H1 (cell line): ENCODE data around the gene GPSM1. TPM values are rescaled to one million over a fixed set of nuclear protein-coding genes. Genes with fewer than 3 reads are reported as not detected.

Experiments used
- CTCF ChIA-PET: fragments of 300-600 bp; sonication (Branson Sonifier 250); formaldehyde crosslinking; loops from one replicate; lab custom pipeline; 2021; ENCODE audit not compliant: partially characterized antibody; lab: Charles Lee
- POLR2A ChIA-PET: fragments of 300-600 bp; sonication (Branson Sonifier 250); formaldehyde crosslinking; loops from one replicate; lab custom pipeline; 2021; ENCODE audit warnings: inconsistent platforms; ENCODE audit not compliant: partially characterized antibody; lab: Charles Lee
- DNase-seq, 2 experiments: peaks; one replicate each; pipeline versions ENCODE4 v3.0.0 to v3.0.0-alpha.2; 2010 to 2022; ENCODE audit warnings: low spot score in 2 of 2, low read depth in 1 of 2, mixed read lengths in 1 of 2
- FAIRE-seq: peaks from 2 replicates; lab custom pipeline; 2011; peaks lifted over from hg19 to GRCh38; lab: Jason Lieb, UNC
- H2AFZ ChIP-seq: 2 replicates; pipeline ENCODE4 v1.8.1; 2012; ENCODE audit warnings: low read length, inconsistent platforms
- H2AK5ac ChIP-seq: 2 replicates; pipeline ENCODE4 v1.6.1; 2013; ENCODE audit warnings: low read depth, low read length
- H2BK120ac ChIP-seq: replicated peaks from 2 replicates; pipeline ENCODE3; 2013; ENCODE audit warnings: low read depth, low read length, inconsistent platforms
- H2BK12ac ChIP-seq: 2 replicates; pipeline ENCODE4 v1.6.1; 2013; ENCODE audit warnings: low read depth, low read length
- H2BK15ac ChIP-seq: 2 replicates; pipeline ENCODE4 v1.6.1; 2013; ENCODE audit warnings: low read length
- H2BK20ac ChIP-seq: 2 replicates; pipeline ENCODE4 v1.6.1; 2013; ENCODE audit warnings: low read length
- H2BK5ac ChIP-seq: 2 replicates; pipeline ENCODE4 v1.6.1; 2013; ENCODE audit warnings: low read depth, low read length
- H3K14ac ChIP-seq: 2 replicates; pipeline ENCODE4 v1.6.1; 2013; ENCODE audit warnings: inconsistent platforms; ENCODE audit not compliant: insufficient read length
- H3K18ac ChIP-seq: 2 replicates; pipeline ENCODE4 v1.6.1; 2013; ENCODE audit warnings: low read length; ENCODE audit errors: extremely low read depth
- H3K23ac ChIP-seq: 2 replicates; pipeline ENCODE4 v1.6.1; 2013; ENCODE audit warnings: inconsistent platforms; ENCODE audit not compliant: insufficient read length
- H3K23me2 ChIP-seq: 2 replicates; pipeline ENCODE4 v1.6.1; 2013; ENCODE audit warnings: low read depth, low read length
- H3K27ac ChIP-seq: 2 replicates; pipeline ENCODE4 v1.6.1; 2011; ENCODE audit warnings: low read depth, low read length, inconsistent platforms
- H3K27me3 ChIP-seq, 4 experiments: replicated peaks in 1 of 4; 1 replicate in 1 of 4; 2 replicates in 3 of 4; pipeline versions ENCODE4 v1.6.1 to v1.8.1; 2011 to 2013; ENCODE audit warnings: low read length in 3 of 4, mild to moderate bottlenecking in 3 of 4, inconsistent platforms in 2 of 4, mixed read lengths in 2 of 4, moderate library complexity in 1 of 4; ENCODE audit not compliant: control insufficient read depth in 3 of 4, insufficient read depth in 3 of 4; ENCODE audit errors: extremely low read depth in 1 of 4
- H3K36me3 ChIP-seq, 4 experiments: 2 replicates each; pipeline versions ENCODE4 v1.6.1 to v1.8.1; 2011 to 2013; ENCODE audit warnings: mild to moderate bottlenecking in 4 of 4, low read length in 3 of 4, moderate library complexity in 2 of 4, control low read depth in 1 of 4, inconsistent platforms in 1 of 4; ENCODE audit not compliant: insufficient read depth in 4 of 4, control insufficient read depth in 2 of 4
- H3K4ac ChIP-seq: replicated peaks from 2 replicates; pipeline ENCODE3; 2013; ENCODE audit warnings: low read length, low read depth, mixed read lengths, inconsistent platforms; ENCODE audit not compliant: insufficient read length
- H3K4me1 ChIP-seq, 4 experiments: replicated peaks in 1 of 4; 1 replicate in 1 of 4; 2 replicates in 3 of 4; pipeline versions ENCODE4 v1.6.1 to v1.8.1; 2011 to 2013; ENCODE audit warnings: low read length in 3 of 4, inconsistent platforms in 2 of 4, mixed read lengths in 1 of 4; ENCODE audit not compliant: insufficient read depth in 4 of 4, control insufficient read depth in 3 of 4
- H3K4me2 ChIP-seq, 2 experiments: 2 replicates each; pipeline versions ENCODE4 v1.6.1 to v1.8.1; 2011 to 2013; ENCODE audit warnings: low read depth in 2 of 2, low read length in 2 of 2, control low read depth in 1 of 2, inconsistent platforms in 1 of 2, mild to moderate bottlenecking in 1 of 2; ENCODE audit not compliant: insufficient read depth in 1 of 2
- H3K4me3 ChIP-seq, 4 experiments: fragments of 200-600, 300-600 bp in 1 of 4; sonication (generic), shearing (Covaris generic), sonication (Bioruptor Twin) in 1 of 4; 2 replicates each; pipeline versions ENCODE4 v1.5.1 to v1.8.1; 2011 to 2016; ENCODE audit warnings: low read length in 4 of 4, low read depth in 3 of 4, control low read depth in 2 of 4, inconsistent platforms in 2 of 4, mild to moderate bottlenecking in 2 of 4, mixed read lengths in 1 of 4, moderate library complexity in 1 of 4; ENCODE audit not compliant: insufficient read depth in 2 of 4; ENCODE audit errors: extremely low read depth in 1 of 4
- H3K56ac ChIP-seq: replicated peaks from 2 replicates; pipeline ENCODE3; 2013; ENCODE audit warnings: low read depth, mild to moderate bottlenecking, mixed read lengths, low read length, inconsistent platforms; ENCODE audit not compliant: insufficient read length
- H3K79me1 ChIP-seq: 2 replicates; pipeline ENCODE4 v1.6.1; 2013; ENCODE audit warnings: low read depth, low read length, control low read depth
- H3K79me2 ChIP-seq, 2 experiments: 2 replicates each; pipeline versions ENCODE4 v1.6.1 to v1.8.1; 2012 to 2013; ENCODE audit warnings: low read length in 2 of 2, mild to moderate bottlenecking in 2 of 2, inconsistent platforms in 1 of 2; ENCODE audit not compliant: insufficient read depth in 2 of 2, control insufficient read depth in 1 of 2
- H3K9ac ChIP-seq, 4 experiments: replicated peaks in 1 of 4; 1 replicate in 1 of 4; 2 replicates in 3 of 4; pipeline versions ENCODE4 v1.6.1 to v1.8.1; 2011 to 2013; ENCODE audit warnings: low read depth in 3 of 4, low read length in 3 of 4, control low read depth in 2 of 4, mild to moderate bottlenecking in 2 of 4, moderate library complexity in 2 of 4, inconsistent platforms in 1 of 4; ENCODE audit errors: extremely low read depth in 1 of 4
- H3K9me3 ChIP-seq, 2 experiments: 2 replicates each; pipeline versions ENCODE4 v1.6.1 to v1.8.1; 2012 to 2013; ENCODE audit warnings: mild to moderate bottlenecking in 2 of 2, moderate library complexity in 2 of 2, control low read depth in 1 of 2, inconsistent platforms in 1 of 2, low read depth in 1 of 2, low read length in 1 of 2, mixed read lengths in 1 of 2; ENCODE audit not compliant: insufficient read depth in 2 of 2
- H4K20me1 ChIP-seq, 2 experiments: replicated peaks in 1 of 2; 2 replicates each; pipeline versions ENCODE3 to v1.8.1; 2011 to 2013; ENCODE audit warnings: inconsistent platforms in 2 of 2, low read length in 2 of 2, mild to moderate bottlenecking in 1 of 2; ENCODE audit not compliant: insufficient read depth in 2 of 2, control insufficient read depth in 1 of 2
- H4K5ac ChIP-seq: 2 replicates; pipeline ENCODE4 v1.6.1; 2013; ENCODE audit warnings: low read length, low read depth, mixed read lengths, inconsistent platforms; ENCODE audit not compliant: insufficient read length
- H4K8ac ChIP-seq: 2 replicates; pipeline ENCODE4 v1.8.0; 2013; ENCODE audit warnings: mild to moderate bottlenecking, moderate library complexity, low read length, inconsistent platforms; ENCODE audit not compliant: insufficient read depth; ENCODE audit errors: extremely low read depth
- H4K91ac ChIP-seq: replicated peaks from 2 replicates; pipeline ENCODE3; 2013; ENCODE audit warnings: low read length, mixed read lengths, inconsistent platforms; ENCODE audit not compliant: insufficient read length
- JUND ChIP-seq: IDR thresholded peaks from 2 replicates; pipeline ENCODE4 v1.6.1; 2011; ENCODE audit warnings: mild to moderate bottlenecking, improper control_type of control experiment, low read length
- KDM4A ChIP-seq: IDR thresholded peaks from one replicate; pipeline ENCODE4 v1.7.1; 2012; ENCODE audit warnings: low read depth, mild to moderate bottlenecking, moderate library complexity, low read length, inconsistent platforms; ENCODE audit not compliant: severe bottlenecking
- POLR2A ChIP-seq, 2 experiments: IDR thresholded peaks; 1 replicate in 1 of 2; 2 replicates in 1 of 2; pipeline ENCODE4 v1.6.1; 2011; ENCODE audit warnings: low read depth in 2 of 2, low read length in 2 of 2, mild to moderate bottlenecking in 2 of 2; ENCODE audit errors: control extremely low read depth in 1 of 2
- RAD21 ChIP-seq, 2 experiments: IDR thresholded peaks in 1 of 2; conservative IDR thresholded peaks in 1 of 2; 2 replicates each; pipeline ENCODE4 v1.6.1; 2011; ENCODE audit warnings: low read depth in 2 of 2, low read length in 2 of 2, improper control_type of control experiment in 1 of 2, inconsistent platforms in 1 of 2, mild to moderate bottlenecking in 1 of 2, moderate library complexity in 1 of 2
- TAF7 ChIP-seq: optimal IDR thresholded peaks from 2 replicates; pipeline ENCODE3; 2011; ENCODE audit warnings: low read depth, mild to moderate bottlenecking, inconsistent platforms, low read length, moderate library complexity, borderline replicate concordance
- WGBS, 2 experiments: shearing (Covaris generic) in 1 of 2; methylation state at CpG; one replicate each; pipeline versions ENCODE4 v1.1.6 to v1.1.7; 2013 to 2015; ENCODE audit warnings: low lambda C conversion rate in 2 of 2, mixed read lengths in 2 of 2, inconsistent platforms in 1 of 2, low coverage in 1 of 2, missing lambda C conversion rate in 1 of 2; ENCODE audit not compliant: insufficient replicate concordance in 2 of 2, insufficient coverage in 1 of 2, insufficient read length in 1 of 2; ENCODE audit errors: extremely low coverage in 1 of 2, missing lambda C conversion rate in 1 of 2; 5-methylcytosine and 5-hydroxymethylcytosine counted together
- polyA plus RNA-seq, 7 experiments: library from polyadenylated mRNA; depleted of rRNA in 3 of 7; stranded (reverse) in 5 of 7; unstranded in 2 of 7; fragments of >200 nt in 5 of 7; fragments of 200-250 nt in 2 of 7; gene quantifications; 1 replicate in 5 of 7; 2 replicates in 1 of 7; 4 replicates in 1 of 7; pipeline versions ENCODE4 v1.2.1 to v1.2.3, GENCODE V29; 2011 to 2013; ENCODE audit warnings: missing spikeins in 2 of 7, mixed read lengths in 2 of 7
- total RNA-seq: library from RNA; stranded (reverse); fragmentation: NEBNext Ultra II Directional; extraction: Animal tissue kit (Norgen Biotek cat#: 25700); gene quantifications from 2 replicates; pipeline ENCODE4 v1.2.1, GENCODE V29; 2021

The GPSM1 gene
- total and polyA plus RNA-seq, 2 of the 8 experiments (the other 6 are each of a cell fraction or from before 2014, with no cell fraction given): 12.8 to 18.0 TPM

- FAIRE-seq (no peak), DNase-seq (no peak)
- Histone ChIP-seq H3K56ac (no peak overlapping the region), H3K27ac (no peak overlapping the region), H4K20me1 (no peaks in the 10 kb centered on the region), H3K23me2 (peaks cover 2% of the 10 kb centered on the region; the same call in 1 of the 2 replicates), H2AFZ (no peak overlapping the region), H3K4ac (no peak overlapping the region), H2BK20ac (no peak overlapping the region), H2BK5ac (no peak overlapping the region), H3K79me2 (no peaks in the 10 kb centered on the region), H3K9me3 (peaks cover 13 to 19% of the 10 kb centered on the region in 2 experiments), H4K8ac (peak overlapping the region; percentile 18; the same call in 1 of the 2 replicates), H3K36me3 (no peaks in the 10 kb centered on the region), H3K9ac (no peak overlapping the region), H3K4me1 (no peaks in the 10 kb centered on the region), H3K4me3 (no peak overlapping the region), H3K14ac (no peak overlapping the region), H3K4me2 (no peak overlapping the region), H2BK15ac (no peak overlapping the region), H3K23ac (no peak overlapping the region), H2BK12ac (no peak overlapping the region), H3K79me1 (no peaks in the 10 kb centered on the region), H4K91ac (no peak overlapping the region), H4K5ac (no peak overlapping the region), H2AK5ac (no peak overlapping the region), H2BK120ac (no peak overlapping the region), H3K27me3 (no peaks in the 10 kb centered on the region), H3K18ac (no peak overlapping the region)
- 94% methylated on average over 8 of the region's 16 CpGs; no CpG with 5 or more reads in 1 of the 2 experiments for WGBS, 2 experiments
- CTCF ChIA-PET: interaction anchor here (1.5 kb wide), 1 partner anchor 22 kb away, joined by 4 read pairs; no protein-coding TSS in a partner anchor
- TF ChIP-seq TAF7 (no peak), KDM4A (no peak), POLR2A (IDR thresholded peaks at IDR 0.05; ENCODE audit: control extremely low read depth in 1 of 2, low read depth in 2 of 2, low read length in 2 of 2) (no peak), JUND (no peak), RAD21 (IDR thresholded peaks at IDR 0.05 in 1 of 2, conservative IDR thresholded peaks at IDR 0.05 in 1 of 2; ENCODE audit: low read depth in 2 of 2, low read length in 2 of 2) (no peak)
- POLR2A ChIA-PET: no interaction called here
Measured at GRCh38 chr9:136318776-136319241, 8.5 kb upstream of the GPSM1 start.
